GM10847 (cell line): ENCODE results near the gene COL2A1.

ENCODE experiments used
- POLR2A ChIP-seq: IDR thresholded peaks from 2 replicates; pipeline ENCODE4 v1.6.1; 2011; ENCODE audit not compliant: insufficient read length; ENCODE audit errors: extremely low read depth

Gene COL2A1

DNA sequence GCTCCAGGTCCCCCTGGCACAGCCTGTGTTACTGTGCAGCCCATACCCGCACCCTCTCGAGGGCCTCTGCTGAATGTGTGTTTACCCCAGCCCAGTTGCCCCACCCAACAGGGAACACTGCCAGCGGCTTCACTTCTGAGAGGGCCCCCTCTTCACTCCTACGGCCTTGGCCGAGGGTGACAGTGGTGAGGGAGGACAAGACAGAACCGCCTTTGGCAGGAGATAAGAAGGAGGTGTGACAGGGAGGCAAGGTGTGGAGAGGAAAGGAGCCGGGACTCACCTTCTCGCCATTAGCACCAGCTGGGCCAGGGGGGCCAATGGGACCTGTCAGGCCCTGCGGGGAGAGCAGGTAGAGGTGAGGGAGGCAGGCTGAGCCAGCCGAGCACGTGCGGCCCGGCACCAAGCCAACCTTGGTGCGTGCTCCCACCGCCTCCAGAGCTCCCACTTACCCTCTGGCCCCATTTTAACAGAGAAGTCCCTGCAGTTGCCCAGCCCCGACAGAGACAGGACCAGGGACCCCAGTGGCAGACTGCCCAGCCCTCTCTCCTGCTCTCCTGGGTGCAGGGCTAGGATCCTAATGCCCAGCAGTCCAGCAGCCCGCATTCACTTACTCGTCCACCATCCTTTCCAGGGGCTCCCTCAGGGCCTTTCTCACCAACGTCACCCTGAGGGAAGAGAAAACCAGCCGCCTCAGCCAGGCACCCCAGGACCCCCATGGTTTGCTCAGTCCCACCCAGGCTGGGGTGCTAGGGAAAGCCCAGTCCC is 22.6 kb downstream of the COL2A1 start:
- no peak for TF ChIP-seq POLR2A

DNA sequence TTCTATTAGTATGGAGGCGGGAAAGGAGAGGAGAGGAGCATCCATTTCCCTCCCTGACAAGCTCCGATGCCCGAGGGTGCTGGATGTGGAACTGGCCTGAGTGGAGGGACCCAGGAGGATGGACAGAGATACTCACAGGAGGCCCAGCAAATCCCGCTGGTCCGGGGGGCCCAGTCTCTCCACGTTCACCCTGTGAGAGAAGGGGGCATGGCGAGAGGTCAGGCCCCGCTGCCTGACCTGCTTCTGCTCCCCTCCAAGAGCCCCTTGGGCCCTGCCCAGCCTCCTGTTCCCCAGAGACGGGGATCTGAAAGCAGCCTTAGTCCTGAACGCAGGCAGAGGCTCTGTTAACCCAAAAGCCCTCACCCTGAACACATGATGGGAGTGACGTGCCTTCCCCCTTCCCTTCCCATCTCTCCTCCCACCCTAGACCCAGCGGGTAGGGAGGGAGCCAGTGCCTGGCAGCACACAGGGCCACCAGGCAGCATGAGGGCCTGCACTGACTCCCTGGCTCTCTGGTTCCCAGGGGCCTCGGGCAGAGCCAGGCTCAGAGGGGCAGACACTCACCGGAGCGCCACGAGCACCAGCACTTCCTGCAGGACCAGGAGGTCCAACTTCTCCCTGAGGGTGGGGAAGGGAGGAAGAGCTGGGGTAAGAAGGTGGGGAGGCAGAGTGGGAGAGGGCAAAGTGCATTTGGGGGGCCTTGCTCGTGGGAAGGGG is 23.3 kb downstream of the COL2A1 start:
- TF ChIP-seq POLR2A, result no peak

- TF ChIP-seq POLR2A, result no peak
Observed at GRCh38 chr12:47980197-47980596, 24.1 kb downstream of the COL2A1 start.

DNA sequence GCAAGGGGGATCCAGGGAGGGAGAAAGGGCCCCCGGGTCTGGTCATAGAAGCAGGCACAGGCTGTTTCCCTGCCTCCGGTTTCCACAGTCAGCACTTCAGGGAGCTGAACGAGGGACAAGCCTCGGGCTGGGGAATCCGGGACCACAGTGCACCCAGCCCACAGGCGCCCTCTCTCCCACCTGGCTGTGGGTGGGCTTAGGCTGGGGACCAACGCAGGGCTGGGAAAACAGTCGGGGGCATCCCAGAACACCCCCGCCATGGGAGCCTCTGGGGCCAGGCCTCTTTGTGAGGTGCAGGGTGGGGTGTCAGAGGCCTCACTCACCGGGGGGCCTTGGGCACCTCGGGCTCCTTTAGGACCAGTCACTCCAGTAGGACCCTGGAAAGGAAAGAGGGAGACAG is 24.6 kb downstream of the COL2A1 start:
- TF ChIP-seq POLR2A, result no peak

- TF ChIP-seq POLR2A, result no peak
Observed at GRCh38 chr12:47979166-47979565, 25.1 kb downstream of the COL2A1 start.

DNA sequence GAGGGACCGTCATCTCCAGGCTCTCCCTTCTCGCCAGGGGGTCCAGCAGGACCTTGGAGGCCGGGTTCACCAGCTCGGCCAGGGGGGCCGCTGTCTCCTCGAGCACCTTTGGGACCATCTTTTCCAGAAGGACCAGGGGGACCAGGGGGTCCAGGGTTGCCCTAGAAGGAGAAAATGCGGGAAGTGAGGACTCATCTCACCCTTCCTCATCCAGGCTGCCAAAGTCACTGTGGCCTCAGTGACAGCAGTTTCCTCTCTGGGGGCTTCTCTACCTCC is 25.7 kb downstream of the COL2A1 start:
- no peak for TF ChIP-seq POLR2A

- TF ChIP-seq POLR2A, result no peak
Observed at GRCh38 chr12:47977772-47978597, 26.3 kb downstream of the COL2A1 start.

DNA sequence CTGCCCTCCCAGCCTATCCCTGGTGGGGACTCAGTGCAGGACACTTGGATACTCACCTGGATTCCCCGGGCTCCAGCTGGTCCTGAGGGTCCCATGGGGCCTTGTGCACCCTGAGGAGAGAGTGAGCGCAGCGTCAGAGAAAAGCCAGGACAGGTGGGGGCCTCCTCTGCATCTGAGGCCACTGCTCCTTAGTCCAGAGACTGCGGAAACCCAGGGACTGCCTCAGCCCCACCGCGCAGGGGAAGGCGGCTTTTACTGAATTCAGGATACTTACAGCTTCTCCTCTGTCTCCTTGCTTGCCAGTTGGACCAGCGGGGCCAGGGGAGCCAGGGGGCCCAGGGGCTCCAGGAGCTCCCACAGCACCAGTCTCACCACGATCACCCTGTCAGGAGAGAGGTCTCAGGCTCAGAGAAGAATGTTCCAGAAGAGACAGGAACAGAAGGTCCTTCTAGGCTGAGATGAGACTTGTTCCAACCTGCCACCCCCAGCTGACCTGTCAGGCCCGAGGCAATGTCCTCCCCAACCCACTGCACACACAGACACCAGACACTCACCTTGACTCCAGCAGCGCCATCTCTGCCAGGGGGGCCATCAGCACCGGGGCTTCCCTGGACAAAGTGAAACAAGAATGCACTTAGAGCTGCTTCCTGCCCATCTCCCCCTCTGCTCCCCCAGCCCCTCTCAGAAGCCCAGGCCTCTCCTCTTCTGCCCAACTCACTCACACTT is 27.1 kb downstream of the COL2A1 start:
- TF ChIP-seq POLR2A, result no peak

- TF ChIP-seq POLR2A, result no peak
Observed at GRCh38 chr12:47975816-47976215, 28.5 kb downstream of the COL2A1 start.

- no peak for TF ChIP-seq POLR2A
Observed at GRCh38 chr12:47975036-47975620, 29.1 kb downstream of the COL2A1 start.

DNA sequence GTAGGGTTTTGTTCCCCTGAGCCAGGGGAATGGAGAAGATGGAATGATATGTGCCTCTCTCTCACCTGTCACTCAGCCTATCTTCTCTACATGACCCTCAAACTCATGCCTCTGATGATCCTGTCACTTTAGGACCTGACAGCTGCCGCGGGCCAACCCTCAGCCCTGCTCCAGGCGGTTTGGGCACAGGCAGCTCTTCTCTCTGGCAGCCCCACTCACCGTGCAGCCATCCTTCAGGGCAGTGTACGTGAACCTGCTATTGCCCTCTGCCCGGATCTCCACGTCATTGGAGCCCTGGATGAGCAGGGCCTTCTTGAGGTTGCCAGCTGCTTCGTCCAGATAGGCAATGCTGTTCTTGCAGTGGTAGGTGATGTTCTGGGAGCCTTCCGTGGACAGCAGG is 30.4 kb downstream of the COL2A1 start:
- no peak for TF ChIP-seq POLR2A

DNA sequence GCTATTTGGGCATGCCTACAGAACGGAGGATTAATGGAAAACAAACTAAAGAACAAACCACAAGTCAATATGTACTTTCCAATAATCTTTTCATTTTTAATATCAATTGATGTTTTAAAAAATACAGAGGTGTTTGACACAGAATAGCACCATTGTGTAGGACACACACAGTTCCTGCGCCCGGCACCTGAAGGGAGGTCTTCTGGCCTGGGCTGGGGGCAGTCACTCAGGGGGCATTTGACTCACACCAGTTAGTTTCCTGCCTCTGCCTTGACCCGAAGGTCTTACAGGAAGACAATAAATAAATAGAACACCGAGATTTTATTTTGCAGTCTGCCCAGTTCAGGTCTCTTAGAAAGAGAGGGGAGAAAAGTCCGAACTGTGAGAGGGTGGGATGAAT is 31.4 kb downstream of the COL2A1 start:
- no peak for TF ChIP-seq POLR2A

GRCh38 chr12:47970843-47971242 is 33.4 kb downstream of the COL2A1 start:
- no peak for TF ChIP-seq POLR2A

GRCh38 chr12:47969845-47970244 is 34.4 kb downstream of the COL2A1 start:
- no peak for TF ChIP-seq POLR2A
